ENCODE data around the gene FUT3.
"Not testable (repeated sequence)": the region's sequence is repeated elsewhere in the genome, so short reads cannot be mapped to it uniquely, and the experiment has no call there.

Gene FUT3

DNA sequence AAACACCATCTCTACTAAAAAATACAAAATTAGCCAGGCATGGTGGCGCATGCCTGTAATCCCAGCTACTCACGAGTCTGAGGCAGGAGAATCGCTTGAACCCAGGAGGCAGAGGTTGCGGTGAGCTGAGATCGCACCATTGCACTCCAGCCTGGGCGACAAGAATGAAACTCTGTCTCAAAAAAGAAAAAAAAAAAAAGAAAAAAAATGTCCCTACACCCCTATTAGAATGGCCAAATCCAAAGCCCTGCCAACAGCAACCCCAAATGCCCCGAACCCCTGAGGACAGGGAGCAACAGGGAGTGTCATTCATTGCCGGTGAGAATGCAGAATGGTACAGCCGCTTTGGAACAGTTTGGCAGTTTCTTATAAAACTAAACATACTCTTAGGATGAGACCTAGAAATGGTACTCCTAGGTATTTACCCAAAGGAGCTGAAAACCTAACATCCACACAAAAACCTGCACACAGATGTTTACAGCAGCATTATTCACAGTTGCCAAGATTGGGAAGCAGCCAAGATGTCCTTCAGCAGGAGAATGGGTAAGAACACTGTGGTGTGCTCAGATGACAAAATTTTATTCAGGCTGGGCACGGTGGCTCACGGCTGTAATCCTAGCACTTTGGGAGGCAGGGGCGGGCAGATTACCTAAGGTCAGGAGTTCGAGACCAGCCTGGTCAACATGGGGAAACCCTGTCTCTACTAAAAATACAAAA is 32.1 kb upstream of the FUT3 start:
- intact Hi-C loops (cut with DNase I); DNase-seq: not testable (repeated sequence)

- DNase-seq: no peak
- intact Hi-C loops (cut with DNase I): no loop called here
Measured at GRCh38 chr19:5882421-5882968, 31.2 kb upstream of the FUT3 start.

- DNase-seq: no peak
- intact Hi-C loops (cut with DNase I): no loop called here
Measured at GRCh38 chr19:5881543-5882299, 30.5 kb upstream of the FUT3 start.

- no peak for DNase-seq
Measured at GRCh38 chr19:5880604-5881078, 29.4 kb upstream of the FUT3 start.

GRCh38 chr19:5880196-5880595 is 28.9 kb upstream of the FUT3 start:
- DNase-seq: no peak
- intact Hi-C loops (cut with DNase I): no loop called here

More at GRCh38 chr19:5880604-5881078, 29.4 kb upstream of the FUT3 start:
- intact Hi-C loops (cut with DNase I): no loop called here

GRCh38 chr19:5877882-5878281 is 26.6 kb upstream of the FUT3 start:
- no peak for DNase-seq

GRCh38 chr19:5877427-5877826 is 26.2 kb upstream of the FUT3 start:
- DNase-seq: no peak
- intact Hi-C loops (cut with DNase I): no loop called here

More at GRCh38 chr19:5877882-5878281, 26.6 kb upstream of the FUT3 start:
- intact Hi-C loops (cut with DNase I): no loop called here

DNA sequence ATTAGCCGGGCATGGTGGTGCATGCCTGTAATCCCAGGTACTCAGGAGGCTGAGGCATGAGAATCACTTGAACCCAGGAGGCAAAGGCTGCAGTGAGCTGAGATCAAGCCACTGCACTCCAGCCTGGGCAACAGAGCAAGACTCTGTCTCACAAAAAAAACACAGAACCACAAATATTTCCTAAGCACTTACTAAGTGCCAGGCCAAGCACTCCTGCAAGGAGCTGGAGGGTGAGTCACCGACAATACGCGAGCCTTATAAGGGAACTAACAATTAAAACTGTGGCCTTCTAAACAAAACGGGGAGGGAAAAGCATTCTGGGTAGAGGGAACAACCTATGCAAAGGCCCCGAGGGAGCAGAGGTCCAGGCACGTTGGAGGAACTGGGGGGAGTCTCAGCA is 23.2 kb upstream of the FUT3 start:
- DNase-seq; intact Hi-C loops (cut with DNase I): not testable (repeated sequence)

GRCh38 chr19:5873617-5874199 is 22.5 kb upstream of the FUT3 start:
- no peak for DNase-seq
- intact Hi-C loops (cut with DNase I): no loop called here

- DNase-seq: no peak
- intact Hi-C loops (cut with DNase I): no loop called here
Measured at GRCh38 chr19:5870986-5871394, 19.7 kb upstream of the FUT3 start.

DNA sequence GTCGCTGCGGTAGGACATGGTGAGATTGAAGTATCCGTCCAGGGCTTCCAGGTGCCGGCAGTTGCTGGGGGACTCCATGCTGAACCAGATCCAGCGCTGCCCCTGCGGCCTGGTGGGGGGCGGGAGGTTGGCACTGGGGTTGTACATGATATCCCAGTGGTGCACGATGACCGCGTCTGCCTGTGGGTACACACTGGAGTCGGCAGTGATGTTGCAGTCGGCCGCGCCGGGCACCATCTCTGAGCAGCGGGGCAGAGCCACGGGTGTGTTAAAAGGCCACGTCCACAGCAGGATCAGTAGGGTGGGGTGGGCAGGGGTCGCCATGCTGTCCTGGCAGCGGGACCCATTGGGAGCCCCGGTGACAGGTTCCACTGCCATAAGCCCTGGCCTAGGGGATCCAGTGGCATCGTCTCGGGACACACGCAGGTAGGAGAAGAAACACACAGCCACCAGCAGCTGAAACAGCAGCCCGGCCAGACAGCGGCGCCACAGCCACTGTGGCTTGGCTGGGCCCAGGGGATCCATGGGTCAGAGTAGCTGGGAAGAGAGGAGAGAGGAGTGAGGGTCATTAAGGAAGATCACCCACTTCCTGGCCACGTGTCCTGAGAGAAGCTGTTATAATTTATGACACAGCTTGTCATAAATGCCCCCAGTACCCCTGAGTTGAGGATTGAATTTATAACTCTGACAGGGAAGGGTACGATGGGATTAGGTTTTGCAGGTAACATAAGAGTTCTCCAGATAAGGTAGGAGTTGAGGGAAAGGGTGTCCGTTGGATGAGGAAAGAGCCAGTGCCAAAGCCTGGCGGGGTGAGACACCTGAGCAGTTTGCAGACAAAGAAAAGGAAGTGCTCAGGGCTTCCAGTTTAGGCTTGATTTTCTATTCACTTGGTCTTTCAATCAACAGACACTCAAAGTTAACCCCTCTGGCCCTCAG is 16.2 kb upstream of the FUT3 start:
- DNase-seq: no peak
- intact Hi-C loops (cut with DNase I): no loop called here

- intact Hi-C loops (cut with DNase I): no loop called here
- no peak for DNase-seq
Measured at GRCh38 chr19:5865772-5866171, 14.5 kb upstream of the FUT3 start.

DNA sequence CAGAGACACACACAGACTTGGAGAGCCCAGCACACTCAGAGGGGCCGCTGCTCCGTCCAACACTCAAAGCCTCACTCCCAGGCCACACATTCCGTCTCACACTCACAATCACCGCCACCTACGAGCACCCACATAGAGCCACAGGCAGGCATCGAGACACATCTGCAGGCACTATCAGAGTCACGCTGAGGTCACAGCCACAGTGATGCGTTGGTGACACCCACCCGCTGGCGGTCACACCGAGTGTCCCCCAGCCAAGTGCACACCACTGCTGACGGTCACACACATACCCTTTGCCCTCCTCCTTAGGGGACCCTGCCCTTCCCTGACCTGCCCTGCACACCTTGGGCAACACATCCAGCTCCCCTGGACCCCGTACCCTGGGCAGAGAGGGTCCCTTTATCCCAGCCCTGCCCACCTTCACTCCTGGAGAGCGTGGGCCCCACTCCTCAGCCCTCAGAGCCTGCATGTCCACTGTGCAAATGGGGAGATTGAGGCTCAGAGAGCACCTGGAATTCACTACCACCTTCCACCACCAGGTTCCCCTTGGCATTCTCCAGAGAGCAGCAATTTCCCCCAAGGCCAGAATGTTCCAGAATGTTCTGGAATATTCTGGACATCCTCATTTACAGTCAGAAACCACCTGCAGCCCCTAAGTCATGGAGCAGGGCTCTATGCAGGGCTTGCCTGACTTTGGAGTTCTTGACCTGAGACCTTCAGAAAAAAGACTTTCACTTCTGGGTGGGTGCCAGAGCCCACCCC is 13.7 kb upstream of the FUT3 start:
- no peak for DNase-seq
- intact Hi-C loops (cut with DNase I): no loop called here

DNA sequence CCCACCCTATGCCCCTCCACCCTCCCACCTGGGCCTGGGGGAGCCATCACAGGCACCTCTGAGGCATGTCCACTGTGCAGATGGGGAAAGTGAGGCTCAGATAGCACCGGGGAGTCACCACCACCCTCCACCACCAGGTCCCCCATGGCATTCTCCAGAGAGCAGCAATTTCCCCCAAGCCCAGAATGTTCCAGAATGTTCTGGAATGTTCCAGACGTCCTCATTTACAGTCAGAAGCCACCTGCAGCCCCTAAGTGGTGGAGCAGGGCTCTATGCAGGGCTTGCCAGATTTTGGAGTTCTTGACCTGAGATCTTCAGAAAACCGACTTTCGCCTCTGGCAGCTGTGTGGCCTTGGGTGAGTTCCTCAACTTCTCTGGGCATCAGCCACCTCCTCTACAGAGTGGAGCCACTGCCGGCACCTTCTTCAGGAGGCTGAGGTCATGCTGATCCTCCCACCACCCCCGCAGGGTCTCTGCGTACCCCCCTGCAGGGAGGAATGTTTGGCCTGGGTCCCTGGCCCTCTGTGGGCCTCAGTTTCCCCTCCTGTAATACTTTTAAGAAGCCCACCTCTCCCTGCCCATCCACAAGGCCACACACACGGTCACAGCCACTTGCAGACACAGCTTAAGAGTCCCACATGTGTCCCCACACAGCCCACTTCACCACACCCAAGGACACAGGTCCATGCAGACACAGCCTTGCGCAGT is 12.9 kb upstream of the FUT3 start:
- intact Hi-C loops (cut with DNase I): no loop called here
- DNase-seq: no peak

DNA sequence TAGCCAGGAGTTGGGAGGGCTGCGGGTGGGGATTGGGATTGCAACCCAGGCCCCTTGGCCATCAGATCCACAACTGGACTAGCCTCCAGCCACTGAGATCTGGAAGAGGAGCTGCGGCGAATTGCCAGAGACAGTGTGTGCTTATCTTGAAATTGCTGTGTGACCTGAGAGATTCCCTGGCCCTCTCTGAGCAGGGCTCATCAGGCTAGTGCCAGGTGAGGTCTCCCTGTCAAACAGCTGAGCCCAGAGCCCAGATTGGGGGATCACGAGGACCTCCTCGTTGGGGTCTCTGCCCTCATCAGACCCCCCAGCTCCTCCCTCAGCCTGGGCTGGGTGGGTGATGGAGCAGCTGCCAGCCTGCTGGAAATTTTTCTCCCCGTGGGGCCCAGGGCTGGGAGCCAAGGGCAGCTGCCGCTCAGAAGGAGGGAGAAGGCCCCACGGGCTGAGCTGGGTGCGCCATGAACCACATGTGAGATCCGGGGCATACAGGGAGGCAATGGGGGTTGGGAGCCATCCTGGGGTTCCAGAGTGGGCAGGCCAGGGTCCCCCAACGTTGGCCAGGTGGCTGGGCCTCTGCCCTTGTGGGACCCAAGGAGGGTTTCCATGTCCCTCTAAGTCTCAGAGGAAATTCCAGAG is 11.9 kb upstream of the FUT3 start:
- intact Hi-C loops (cut with DNase I): no loop called here

DNA sequence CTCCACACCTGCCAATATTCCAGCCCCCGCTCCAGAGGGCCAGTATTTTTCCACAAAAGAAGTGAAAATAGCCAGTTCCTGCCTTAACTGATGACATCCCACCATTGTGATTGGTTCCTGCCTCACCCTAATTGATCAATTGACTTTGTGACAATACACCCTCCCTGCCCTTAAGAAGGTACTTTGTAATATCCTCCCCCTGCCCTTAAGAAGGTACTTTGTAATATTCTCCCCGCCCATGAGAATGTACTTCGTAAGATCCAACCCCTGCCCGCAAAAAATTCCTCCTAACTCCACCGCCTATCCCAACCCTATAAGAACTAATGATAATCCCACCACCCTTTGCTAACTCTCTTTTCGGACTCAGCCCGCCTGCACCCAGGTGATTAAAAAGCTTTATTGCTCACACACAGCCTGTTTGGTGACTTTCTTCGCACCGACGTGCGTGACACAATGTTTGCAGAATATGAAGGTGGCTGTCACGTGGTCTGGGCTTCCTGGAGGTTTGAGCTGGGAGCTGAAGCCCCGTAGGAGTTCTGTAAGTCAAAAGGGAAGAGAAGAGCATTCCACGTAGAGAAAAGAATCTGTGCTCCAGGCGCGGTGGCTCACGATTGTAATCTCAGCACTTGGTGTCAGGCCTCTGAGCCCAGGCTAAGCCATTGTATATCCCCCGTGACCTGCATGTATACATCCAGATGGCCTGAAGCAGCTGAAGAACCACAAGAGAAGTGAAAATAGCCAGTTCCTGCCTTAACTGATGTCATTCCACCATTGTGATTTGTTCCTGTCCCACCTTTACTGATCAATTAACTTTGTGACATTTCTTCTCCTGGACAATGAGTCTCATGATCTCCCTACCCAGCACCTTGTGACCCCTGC is 6.2 kb upstream of the FUT3 start:
- intact Hi-C loops (cut with DNase I): no loop called here
- DNase-seq: no peak

More for the DNA sequence above, 11.9 kb upstream of the FUT3 start:
- no peak for DNase-seq

- DNase-seq; intact Hi-C loops (cut with DNase I): not testable (repeated sequence)
Measured at GRCh38 chr19:5855151-5855550, 3.9 kb upstream of the FUT3 start.

Data from posterior cingulate gyrus (tissue), 11 donors.